CD4-positive, CD25-positive, alpha-beta regulatory T cell (primary cell): ENCODE results near the gene TSPEAR. TPM values are rescaled to one million over a fixed set of nuclear protein-coding genes. Genes with fewer than 3 reads are reported as not detected.

Experiments used
- ATAC-seq, 2 donors: fragments of 150-1000 bp; cut with Tn5 transposase; one replicate each; pipeline ENCODE4 v1.10.0; 2021; ENCODE audit warnings: low read depth in 2 of 2, moderate number of reproducible peaks in 2 of 2, moderate library complexity in 1 of 2
- DNase-seq, 3 donors: peaks; one replicate each; pipeline versions ENCODE4 v3.0.0 to v3.0.0-alpha.2; 2012 to 2022; ENCODE audit warnings: mixed read lengths in 1 of 3
- H3K27ac ChIP-seq: one replicate; pipeline ENCODE4 v1.7.0; 2013; ENCODE audit warnings: mild to moderate bottlenecking, low read length; ENCODE audit not compliant: insufficient read depth, poor library complexity, severe bottlenecking
- H3K27me3 ChIP-seq: one replicate; pipeline ENCODE4 v1.7.0; 2013; ENCODE audit warnings: low read length; ENCODE audit not compliant: control insufficient read depth, insufficient read depth
- H3K36me3 ChIP-seq: one replicate; pipeline ENCODE4 v1.7.0; 2013; ENCODE audit warnings: mild to moderate bottlenecking, low read length, moderate library complexity; ENCODE audit not compliant: control insufficient read depth, insufficient read depth
- H3K4me1 ChIP-seq: 2 replicates; pipeline ENCODE4 v1.7.0; 2013; ENCODE audit warnings: mild to moderate bottlenecking, low read length; ENCODE audit not compliant: insufficient read depth, control insufficient read depth, poor library complexity, severe bottlenecking
- H3K4me3 ChIP-seq: one replicate; pipeline ENCODE4 v1.7.0; 2013; ENCODE audit warnings: low read depth, mild to moderate bottlenecking, low read length, moderate library complexity
- H3K9me3 ChIP-seq, 2 experiments: 1 replicate in 1 of 2; 2 replicates in 1 of 2; pipeline ENCODE4 v1.7.0; 2013; ENCODE audit warnings: low read length in 2 of 2, mild to moderate bottlenecking in 1 of 2, moderate library complexity in 1 of 2; ENCODE audit not compliant: control insufficient read depth in 2 of 2
- H3K27ac Mint-ChIP-seq, 3 donors: one replicate each; pipeline ENCODE4 v1.8.0; 2020 to 2022; ENCODE audit warnings: mild to moderate bottlenecking in 3 of 3, mixed read lengths in 3 of 3, moderate library complexity in 2 of 3
- H3K27me3 Mint-ChIP-seq: one replicate; pipeline ENCODE4 v1.8.0; 2022; ENCODE audit warnings: mild to moderate bottlenecking, mixed read lengths
- H3K36me3 Mint-ChIP-seq: one replicate; pipeline ENCODE4 v1.8.0; 2020; ENCODE audit warnings: mixed read lengths
- H3K4me1 Mint-ChIP-seq, 4 donors: one replicate each; pipeline ENCODE4 v1.8.0; 2020 to 2022; ENCODE audit warnings: mixed read lengths in 4 of 4, mild to moderate bottlenecking in 1 of 4
- H3K4me3 Mint-ChIP-seq, 4 donors: one replicate each; pipeline ENCODE4 v1.8.0; 2020 to 2022; ENCODE audit warnings: mild to moderate bottlenecking in 4 of 4, mixed read lengths in 4 of 4, moderate library complexity in 3 of 4
- H3K9me3 Mint-ChIP-seq, 7 donors: one replicate each; pipeline ENCODE4 v1.8.0; 2020 to 2022; ENCODE audit warnings: mixed read lengths in 7 of 7, mild to moderate bottlenecking in 3 of 7, moderate library complexity in 2 of 7
- polyA plus RNA-seq, 4 donors: library from polyadenylated mRNA; unstranded; fragments of 300-500 nt; fragmentation: Illumina TruSeq; gene quantifications; one replicate each; pipeline ENCODE4 v1.2.3, GENCODE V29; 2021
- total RNA-seq: library from RNA; stranded (reverse); gene quantifications from one replicate; pipeline ENCODE4 v1.2.3, GENCODE V29; 2022

Gene TSPEAR
- total and polyA plus RNA-seq, 5 donors from 2014 or later = 0.05 TPM; not detected in 4

GRCh38 chr21:44714905-44715304 is 3.5 kb upstream of the TSPEAR start:
- H3K36me3 ChIP-seq = no peaks in the 10 kb centered on the region
- H3K27ac ChIP-seq = no peak overlapping the region
- H3K9me3 ChIP-seq = no peaks in the 10 kb centered on the region
- Mint-ChIP-seq H3K4me3 (no peak overlapping the region), H3K27me3 (peaks cover 84% of the 10 kb centered on the region), H3K36me3 (no peaks in the 10 kb centered on the region), H3K9me3 (peaks cover 0 to 8% (median 2%) of the 10 kb centered on the region in 7 donors), H3K27ac (no peak overlapping the region), H3K4me1 (peaks cover 0 to 11% (median 8%) of the 10 kb centered on the region in 4 donors)
- DNase-seq = no peak
- no peaks in the 10 kb centered on the region for H3K4me1 ChIP-seq
- H3K4me3 ChIP-seq = no peak overlapping the region
- peaks cover 23% of the 10 kb centered on the region for H3K27me3 ChIP-seq
- ATAC-seq = no peak

- Mint-ChIP-seq H3K9me3 (peaks cover 0 to 8% (median 3%) of the 10 kb centered on the region in 7 donors), H3K27me3 (peaks cover 86% of the 10 kb centered on the region), H3K36me3 (no peaks in the 10 kb centered on the region), H3K4me1 (peaks cover 0 to 19% (median 11%) of the 10 kb centered on the region in 4 donors), H3K27ac (no peak overlapping the region), H3K4me3 (no peak overlapping the region)
- Histone ChIP-seq H3K4me1 (no peaks in the 10 kb centered on the region), H3K9me3 (no peaks in the 10 kb centered on the region), H3K4me3 (no peak overlapping the region), H3K36me3 (no peaks in the 10 kb centered on the region), H3K27me3 (peaks cover 21% of the 10 kb centered on the region), H3K27ac (no peak overlapping the region)
- ATAC-seq = no peak
- no peak for DNase-seq
These were observed 2.5 kb upstream of the TSPEAR start for GRCh38 chr21:44713846-44714245.

- Histone ChIP-seq H3K4me3 (no peak overlapping the region), H3K27me3 (peaks cover 15% of the 10 kb centered on the region), H3K4me1 (no peaks in the 10 kb centered on the region), H3K9me3 (no peaks in the 10 kb centered on the region), H3K36me3 (no peaks in the 10 kb centered on the region), H3K27ac (no peak overlapping the region)
- Mint-ChIP-seq H3K27ac (no peak overlapping the region), H3K36me3 (no peaks in the 10 kb centered on the region), H3K4me3 (no peak overlapping the region), H3K4me1 (peaks cover 0 to 19% (median 11%) of the 10 kb centered on the region in 4 donors), H3K27me3 (peaks cover 88% of the 10 kb centered on the region), H3K9me3 (peaks cover 0 to 8% (median 3%) of the 10 kb centered on the region in 7 donors)
- DNase-seq = no peak
- ATAC-seq = no peak
These were observed 1.8 kb upstream of the TSPEAR start for GRCh38 chr21:44713130-44713529.

- Histone ChIP-seq H3K27me3 (peaks cover 18% of the 10 kb centered on the region), H3K36me3 (no peaks in the 10 kb centered on the region), H3K27ac (no peak overlapping the region), H3K4me3 (no peak overlapping the region), H3K9me3 (no peaks in the 10 kb centered on the region), H3K4me1 (no peaks in the 10 kb centered on the region)
- H3K36me3 Mint-ChIP-seq = no peaks in the 10 kb centered on the region
- H3K4me1 Mint-ChIP-seq = peaks cover 0 to 19% (median 11%) of the 10 kb centered on the region in 4 donors
- DNase-seq (no peak), ATAC-seq (no peak)
- peaks cover 0 to 8% (median 3%) of the 10 kb centered on the region in 7 donors for H3K9me3 Mint-ChIP-seq
- H3K27me3 Mint-ChIP-seq = peaks cover 88% of the 10 kb centered on the region
- no peak overlapping the region for H3K4me3 Mint-ChIP-seq
- no peak overlapping the region for H3K27ac Mint-ChIP-seq
These were observed 1.0 kb upstream of the TSPEAR start for GRCh38 chr21:44712203-44713028.

GRCh38 chr21:44710756-44711326 is 531 bp downstream of the TSPEAR start:
- Mint-ChIP-seq H3K36me3 (peaks cover 2% of the 10 kb centered on the region), H3K4me1 (peaks cover 0 to 19% (median 11%) of the 10 kb centered on the region in 4 donors), H3K9me3 (peaks cover 0 to 9% (median 2%) of the 10 kb centered on the region in 7 donors), H3K4me3 (peak overlapping the region in 2 of 4 donors; percentile 21 to 33), H3K27me3 (peaks cover 91% of the 10 kb centered on the region), H3K27ac (no peak overlapping the region)
- Histone ChIP-seq H3K36me3 (no peaks in the 10 kb centered on the region), H3K27ac (no peak overlapping the region), H3K27me3 (peaks cover 18% of the 10 kb centered on the region), H3K4me1 (no peaks in the 10 kb centered on the region), H3K4me3 (no peak overlapping the region), H3K9me3 (peaks cover 0 to 10% of the 10 kb centered on the region in 2 experiments)
- DNase-seq = no peak
- ATAC-seq = no peak

- Mint-ChIP-seq H3K9me3 (peaks cover 0 to 10% (median 3%) of the 10 kb centered on the region in 7 donors), H3K27me3 (peaks cover 92% of the 10 kb centered on the region), H3K36me3 (peaks cover 4% of the 10 kb centered on the region), H3K4me3 (no peak overlapping the region), H3K27ac (no peak overlapping the region), H3K4me1 (peaks cover 0 to 19% (median 8%) of the 10 kb centered on the region in 4 donors)
- no peak for ATAC-seq
- no peaks in the 10 kb centered on the region for H3K36me3 ChIP-seq
- peaks cover 0 to 11% of the 10 kb centered on the region in 2 experiments for H3K9me3 ChIP-seq
- H3K4me3 ChIP-seq = no peak overlapping the region
- H3K27ac ChIP-seq = no peak overlapping the region
- no peaks in the 10 kb centered on the region for H3K4me1 ChIP-seq
- H3K27me3 ChIP-seq = peaks cover 16% of the 10 kb centered on the region
- no peak for DNase-seq
These were observed 1.1 kb downstream of the TSPEAR start for GRCh38 chr21:44710294-44710665.

GRCh38 chr21:44709426-44710293 is 1.7 kb downstream of the TSPEAR start:
- Mint-ChIP-seq H3K27me3 (peaks cover 92% of the 10 kb centered on the region), H3K4me3 (peak overlapping the region in 2 of 4 donors; percentile 38 to 48), H3K36me3 (peaks cover 4% of the 10 kb centered on the region), H3K9me3 (peaks cover 0 to 10% (median 3%) of the 10 kb centered on the region in 7 donors), H3K4me1 (peaks cover 0 to 19% (median 3%) of the 10 kb centered on the region in 4 donors), H3K27ac (no peak overlapping the region)
- ATAC-seq (no peak), DNase-seq (no peak)
- Histone ChIP-seq H3K9me3 (peaks cover 0 to 11% of the 10 kb centered on the region in 2 experiments), H3K4me3 (no peak overlapping the region), H3K4me1 (no peaks in the 10 kb centered on the region), H3K27ac (no peak overlapping the region), H3K27me3 (peaks cover 16% of the 10 kb centered on the region), H3K36me3 (no peaks in the 10 kb centered on the region)
